Gastrocnemius medialis (tissue), 4 donors: Measurements from ENCODE around the gene TINAG. TPM values are rescaled to one million over a fixed set of nuclear protein-coding genes. Genes with fewer than 3 reads are reported as not detected.

ENCODE experiments used
- total RNA-seq, 4 donors: library from RNA; depleted of rRNA; stranded (reverse); fragments of >200 nt; gene quantifications; one replicate each; pipeline versions ENCODE4 v1.1.0 to v1.2.3, GENCODE V29; 2016

The TINAG gene
- total RNA-seq, 4 donors from 2014 or later: 0.36 to 0.78 (median 0.41) TPM; not detected in 1

Other genes starting within 250 kb of the TINAG start
- 100 to 1,000 TPM; 130 to 200 (median 160) TPM for gene MLIP, start 197.0 kb upstream of the TINAG start, total RNA-seq